ENCODE results near the gene CA12.
"Not testable (repeated sequence)": the region's sequence is repeated elsewhere in the genome, so short reads cannot be mapped to it uniquely, and the experiment has no call there.

The CA12 gene

DNA sequence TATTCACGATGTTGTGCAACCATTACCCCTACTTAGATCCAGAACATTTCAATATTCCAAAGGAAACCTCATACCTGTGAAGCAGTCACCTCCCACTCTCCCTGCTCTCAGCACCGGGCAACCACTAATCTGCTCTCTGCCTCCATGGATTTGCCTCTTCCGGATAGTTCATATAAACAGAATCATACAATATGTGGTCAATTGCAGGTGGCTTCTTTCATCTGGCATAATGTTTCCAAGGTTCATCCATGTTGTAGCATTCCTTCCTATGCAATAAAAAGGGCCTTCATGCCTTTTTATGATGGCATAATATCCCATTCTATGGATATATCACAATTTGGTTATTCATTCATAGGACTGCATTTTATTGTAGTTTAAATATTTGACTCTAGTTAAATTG is 23.9 kb downstream of the CA12 start:
- DNase-seq (ENCODE audit: low read depth in 2 of 2) = no peak

- DNase-seq (ENCODE audit: low read depth in 2 of 2) = no peak
Measured at GRCh38 chr15:63357061-63357460, 24.6 kb downstream of the CA12 start.

- no peak for DNase-seq (ENCODE audit: low read depth in 2 of 2)
Measured at GRCh38 chr15:63354821-63355650, 26.6 kb downstream of the CA12 start.

- DNase-seq (ENCODE audit: low read depth in 2 of 2) = no peak
Measured at GRCh38 chr15:63353887-63354286, 27.8 kb downstream of the CA12 start.

- DNase-seq (ENCODE audit: low read depth in 2 of 2) = no peak
Measured at GRCh38 chr15:63353261-63353660, 28.4 kb downstream of the CA12 start.

GRCh38 chr15:63352808-63353207 is 28.8 kb downstream of the CA12 start:
- DNase-seq (ENCODE audit: low read depth in 2 of 2) = no peak

- no peak for DNase-seq (ENCODE audit: low read depth in 2 of 2)
Measured at GRCh38 chr15:63351170-63351569, 30.5 kb downstream of the CA12 start.

- DNase-seq (ENCODE audit: low read depth in 2 of 2) = no peak
Measured at GRCh38 chr15:63350178-63350621, 31.4 kb downstream of the CA12 start.

DNA sequence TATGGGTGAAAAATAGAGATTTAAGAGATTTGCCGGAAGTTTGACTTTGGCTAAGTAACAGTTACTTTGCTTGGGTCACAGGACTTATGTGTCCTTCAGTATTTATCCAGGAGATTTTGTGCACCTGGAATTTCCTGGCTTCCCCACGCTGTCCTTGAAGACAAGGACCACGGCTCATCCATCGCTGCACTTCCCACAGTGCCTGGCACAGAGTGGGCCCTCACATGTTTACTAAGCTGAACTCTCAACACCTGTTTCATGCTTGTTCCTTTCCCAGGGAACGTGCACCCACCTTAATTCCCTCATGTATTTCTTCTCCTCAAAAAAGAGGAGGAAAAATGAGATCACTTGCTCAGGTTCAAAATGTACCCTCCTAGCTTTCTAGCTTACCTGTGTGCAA is 32.0 kb downstream of the CA12 start:
- DNase-seq (ENCODE audit: low read depth in 2 of 2) = no peak

DNA sequence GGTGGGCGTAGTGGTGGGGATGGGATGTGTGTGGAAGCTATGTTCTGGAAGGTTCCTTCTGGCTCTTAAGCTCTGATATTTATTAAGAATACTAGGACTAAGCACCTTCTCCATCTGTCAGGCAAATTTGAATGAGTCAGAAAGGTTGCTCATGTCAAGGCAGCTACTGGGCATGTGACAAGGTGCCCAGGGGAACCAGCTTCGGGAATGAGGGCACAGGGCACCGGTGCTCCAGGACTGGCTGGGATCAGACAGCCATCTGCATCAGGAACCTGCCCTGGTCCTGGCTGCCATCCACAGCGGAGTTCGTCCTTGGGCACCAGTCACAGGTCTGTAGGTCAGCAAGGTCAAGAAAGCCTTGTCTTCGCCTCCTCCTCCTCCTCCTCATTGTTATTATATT is 32.5 kb downstream of the CA12 start:
- no peak for DNase-seq (ENCODE audit: low read depth in 2 of 2)

- DNase-seq (ENCODE audit: low read depth in 2 of 2) = no peak
Measured at GRCh38 chr15:63348392-63348791, 33.3 kb downstream of the CA12 start.

GRCh38 chr15:63347074-63347857 is 34.4 kb downstream of the CA12 start:
- DNase-seq (ENCODE audit: low read depth in 2 of 2) = no peak

GRCh38 chr15:63345391-63345752 is 36.3 kb downstream of the CA12 start:
- DNase-seq (ENCODE audit: low read depth in 2 of 2) = no peak

DNA sequence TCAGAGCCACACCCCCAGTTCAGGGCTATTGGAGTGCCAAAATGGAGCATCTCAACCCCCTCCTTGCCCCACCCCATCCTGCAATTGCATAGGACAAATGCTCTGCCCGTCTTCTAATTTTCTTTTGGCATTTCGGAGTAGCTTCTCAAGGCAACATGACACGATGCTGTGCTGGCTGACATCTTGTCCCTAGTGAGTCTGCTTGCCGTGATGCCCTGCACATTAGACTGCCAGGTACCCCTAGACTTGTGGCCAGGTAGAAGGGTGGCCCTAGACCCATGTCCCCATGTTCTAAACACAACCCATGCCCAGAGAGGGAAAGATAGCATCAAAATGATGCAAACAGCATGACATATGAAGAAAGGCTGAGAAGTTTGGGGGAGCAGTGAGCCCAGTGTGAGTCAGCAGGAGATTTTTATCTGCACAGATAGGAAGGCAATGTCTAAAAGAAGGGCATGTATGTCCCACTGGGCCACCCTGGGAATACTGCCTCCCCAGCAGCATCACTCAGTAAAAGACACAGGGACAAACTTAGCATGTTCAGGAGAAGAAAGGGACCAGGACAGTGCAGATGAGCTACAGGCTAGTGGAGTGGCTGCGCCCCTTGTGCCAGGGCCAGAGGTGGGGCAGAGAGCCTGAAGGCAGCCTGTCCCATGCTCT is 36.8 kb downstream of the CA12 start:
- no peak for DNase-seq (ENCODE audit: low read depth in 2 of 2)

DNA sequence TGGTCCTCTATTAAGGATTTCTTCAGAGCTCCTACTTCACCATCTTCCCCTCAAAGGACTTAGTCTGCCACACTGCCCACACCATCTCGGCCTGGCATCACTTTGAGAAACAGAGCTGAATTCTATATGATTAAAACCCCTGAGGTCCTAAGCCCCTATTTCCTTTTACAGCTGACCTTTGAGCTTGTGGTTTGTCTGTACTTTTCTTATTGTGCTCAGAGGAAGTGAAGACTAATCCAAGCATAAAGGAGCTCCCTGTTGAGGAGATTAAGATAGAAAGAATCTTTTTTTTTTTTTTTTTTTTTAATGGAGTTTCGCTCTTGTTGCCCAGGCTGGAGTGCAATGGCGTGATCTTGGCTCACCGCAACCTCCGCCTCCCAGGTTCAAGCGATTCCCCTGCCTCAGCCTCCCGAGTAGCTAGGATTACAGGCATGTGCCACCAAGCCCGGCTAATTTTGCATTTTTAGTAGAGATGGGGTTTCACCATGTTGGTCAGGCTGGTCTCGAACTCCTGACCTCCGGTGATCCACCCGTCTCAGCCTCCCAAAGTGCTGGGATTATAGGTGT is 38.6 kb downstream of the CA12 start:
- DNase-seq (ENCODE audit: low read depth in 2 of 2) = not testable (repeated sequence)

- DNase-seq (ENCODE audit: low read depth in 2 of 2) = no peak
Measured at GRCh38 chr15:63341898-63342297, 39.7 kb downstream of the CA12 start.

DNA sequence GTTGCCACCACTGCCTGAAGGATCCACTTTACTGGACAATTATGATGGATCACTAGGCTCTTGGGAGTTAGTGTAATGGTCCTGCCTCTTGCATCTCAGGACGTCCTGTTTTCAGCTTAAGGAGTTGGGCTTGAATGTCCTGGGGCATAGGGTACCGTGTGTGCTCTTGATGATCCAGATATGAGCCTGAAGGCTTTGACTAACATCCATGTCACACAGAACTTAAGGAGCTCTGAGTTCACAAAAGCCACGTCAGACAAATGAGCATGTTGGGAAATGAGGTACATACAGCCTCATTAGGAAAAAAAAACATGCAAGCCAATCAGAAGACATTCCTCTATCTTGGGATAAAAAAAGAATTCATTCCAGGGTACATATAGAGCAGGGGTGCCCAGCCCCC is 40.8 kb downstream of the CA12 start:
- no peak for DNase-seq (ENCODE audit: low read depth in 2 of 2)

DNA sequence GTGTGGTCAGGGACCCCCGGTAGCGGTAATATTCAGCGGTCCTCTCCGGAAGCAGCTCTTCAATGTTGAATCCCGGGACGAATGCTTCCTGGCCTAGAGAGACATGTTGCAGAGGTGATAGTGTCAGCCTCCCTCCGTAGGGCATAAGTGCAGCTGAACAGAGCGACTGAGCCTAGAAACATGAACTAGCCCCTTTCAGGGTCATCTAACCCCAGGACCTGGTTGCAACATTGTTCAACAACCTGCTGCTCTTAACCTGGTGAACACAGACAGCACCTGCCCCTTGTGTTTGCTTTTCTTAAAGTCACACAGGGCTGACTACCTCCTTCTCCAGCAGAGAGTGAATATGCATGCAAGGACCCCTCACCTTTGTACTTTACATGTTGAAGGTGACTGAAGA is 41.3 kb downstream of the CA12 start:
- DNase-seq (ENCODE audit: low read depth in 2 of 2) = no peak

DNA sequence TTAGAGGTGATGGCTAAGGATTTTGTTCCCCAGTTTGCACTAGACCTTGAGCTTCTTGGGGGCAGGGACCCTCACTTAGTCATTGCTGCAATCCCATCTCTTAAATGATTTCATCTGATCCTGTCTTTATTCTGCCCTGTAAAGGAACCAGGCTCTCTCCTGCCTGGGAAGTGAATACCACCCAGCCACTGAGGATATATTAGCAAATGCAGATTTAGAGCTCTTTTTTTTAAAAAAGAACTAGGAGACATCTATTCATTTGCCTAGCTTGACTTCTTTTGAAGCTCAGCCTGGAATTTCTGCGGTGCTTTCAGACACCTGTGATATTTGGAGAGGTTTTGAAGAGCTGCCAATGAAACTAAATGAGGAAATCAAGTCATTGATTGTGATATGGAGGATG is 41.8 kb downstream of the CA12 start:
- no peak for DNase-seq (ENCODE audit: low read depth in 2 of 2)

- DNase-seq (ENCODE audit: low read depth in 2 of 2) = no peak
Measured at GRCh38 chr15:63339006-63339766, 42.5 kb downstream of the CA12 start.

DNA sequence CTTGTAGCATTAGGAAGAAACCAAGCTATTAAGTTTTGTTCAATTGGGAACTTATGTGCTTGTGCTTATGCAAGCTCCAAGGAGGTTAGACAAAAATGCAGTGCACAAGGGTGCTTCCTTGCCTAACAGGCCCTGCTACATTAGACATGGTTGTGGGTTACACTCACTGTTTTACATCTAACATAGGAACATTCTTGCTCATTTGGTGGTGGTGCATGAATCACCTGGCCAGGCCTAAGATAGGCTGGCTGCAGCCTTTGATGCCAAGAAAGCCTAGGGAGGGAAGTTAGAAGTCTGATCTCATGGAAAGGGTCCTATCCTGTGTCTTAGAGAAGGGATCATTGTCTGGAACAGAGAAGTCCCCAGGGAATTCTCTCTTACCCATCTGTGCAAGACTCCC is 43.5 kb downstream of the CA12 start:
- DNase-seq (ENCODE audit: low read depth in 2 of 2) = no peak

DNA sequence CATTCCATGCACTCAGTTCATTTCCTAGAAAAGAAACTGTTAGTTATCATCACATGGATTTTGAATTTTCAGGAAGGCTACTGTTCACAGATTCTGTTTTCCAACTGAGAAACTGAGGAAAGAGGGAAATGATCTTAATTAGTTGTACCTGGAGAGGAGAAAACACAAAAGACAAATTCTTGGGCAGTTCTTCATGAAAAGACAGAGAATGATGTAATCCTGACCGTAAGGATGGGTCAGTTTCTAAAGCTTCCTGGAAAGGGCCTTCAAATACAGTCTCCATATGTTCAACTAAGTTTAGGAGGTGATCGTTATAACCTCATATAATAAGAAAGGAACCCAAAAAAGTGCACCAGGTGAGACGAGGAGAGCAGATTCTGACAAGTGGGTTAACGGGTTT is 44.6 kb downstream of the CA12 start:
- no peak for DNase-seq (ENCODE audit: low read depth in 2 of 2)

Measured in stimulated activated CD4-positive, alpha-beta T cell treated with anti-CD3 and anti-CD28 coated beads, Interleukin-4, amount 100 ng/mL, for 48 hours (primary cell).